Measurements from ENCODE around the gene TLCD1. TPM values are rescaled to one million over a fixed set of nuclear protein-coding genes. Genes with fewer than 3 reads are reported as not detected.

The TLCD1 gene
- total and polyA plus RNA-seq, 10 donors: 0.97 to 3.5 (median 2.3) TPM; not detected in 1

- H3K27ac ChIP-seq: no peak overlapping the region
- DNase-seq: no peak
- WGBS, 5 donors: 84 to 91% (median 86%) methylated on average over 5 of the region's 5 CpGs
- H3K36me3 ChIP-seq: peaks cover 0 to 26% (median 2%) of the 10 kb centered on the region in 6 donors
- no peak for TF ChIP-seq POLR2AphosphoS5 (IDR thresholded peaks at IDR 0.05)
- no peak for TF ChIP-seq POLR2A (IDR thresholded peaks at IDR 0.05)
- TF ChIP-seq, protein P1, sequence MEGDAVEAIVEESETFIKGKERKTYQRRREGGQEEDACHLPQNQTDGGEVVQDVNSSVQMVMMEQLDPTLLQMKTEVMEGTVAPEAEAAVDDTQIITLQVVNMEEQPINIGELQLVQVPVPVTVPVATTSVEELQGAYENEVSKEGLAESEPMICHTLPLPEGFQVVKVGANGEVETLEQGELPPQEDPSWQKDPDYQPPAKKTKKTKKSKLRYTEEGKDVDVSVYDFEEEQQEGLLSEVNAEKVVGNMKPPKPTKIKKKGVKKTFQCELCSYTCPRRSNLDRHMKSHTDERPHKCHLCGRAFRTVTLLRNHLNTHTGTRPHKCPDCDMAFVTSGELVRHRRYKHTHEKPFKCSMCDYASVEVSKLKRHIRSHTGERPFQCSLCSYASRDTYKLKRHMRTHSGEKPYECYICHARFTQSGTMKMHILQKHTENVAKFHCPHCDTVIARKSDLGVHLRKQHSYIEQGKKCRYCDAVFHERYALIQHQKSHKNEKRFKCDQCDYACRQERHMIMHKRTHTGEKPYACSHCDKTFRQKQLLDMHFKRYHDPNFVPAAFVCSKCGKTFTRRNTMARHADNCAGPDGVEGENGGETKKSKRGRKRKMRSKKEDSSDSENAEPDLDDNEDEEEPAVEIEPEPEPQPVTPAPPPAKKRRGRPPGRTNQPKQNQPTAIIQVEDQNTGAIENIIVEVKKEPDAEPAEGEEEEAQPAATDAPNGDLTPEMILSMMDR (IDR thresholded peaks at IDR 0.05 in 8 of 11, conservative IDR thresholded peaks at IDR 0.05 in 3 of 11): no peak
- H3K4me3 ChIP-seq: no peak overlapping the region
- H3K4me1 ChIP-seq: peaks cover 3 to 50% (median 20%) of the 10 kb centered on the region in 6 donors
- no peaks in the 10 kb centered on the region for H3K9me3 ChIP-seq
- intact Hi-C loops (cut with DNase I; ENCODE audit: low total_unique reads): no loop called here
- H3K27me3 ChIP-seq (replicated peaks in 1 of 7): no peaks in the 10 kb centered on the region
These were observed 9.2 kb upstream of the TLCD1 start for GRCh38 chr17:28735242-28735722.

DNA sequence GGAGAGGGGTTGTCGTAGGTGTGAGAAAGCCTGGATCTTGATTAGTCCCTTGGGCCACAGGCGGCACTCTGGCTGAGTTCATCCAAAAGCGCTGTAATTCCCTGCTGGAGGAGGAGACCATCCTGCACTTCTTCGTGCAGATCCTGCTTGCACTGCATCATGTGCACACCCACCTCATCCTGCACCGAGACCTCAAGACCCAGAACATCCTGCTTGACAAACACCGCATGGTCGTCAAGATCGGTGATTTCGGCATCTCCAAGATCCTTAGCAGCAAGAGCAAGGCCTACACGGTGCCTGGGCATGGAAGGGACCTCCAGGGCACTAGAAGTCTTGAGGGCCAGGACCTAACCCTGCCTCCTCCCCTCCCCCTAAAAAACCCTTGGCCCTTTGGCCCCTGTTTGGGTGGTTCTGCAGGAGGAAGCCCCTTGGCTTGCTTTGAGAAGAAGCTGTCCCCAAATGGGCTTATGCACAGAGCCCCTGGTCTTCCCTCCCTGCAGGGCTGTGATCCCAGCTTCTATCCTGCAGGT, 8.7 kb upstream of the TLCD1 start:
- Histone ChIP-seq H3K27ac (no peak overlapping the region), H3K9me3 (no peaks in the 10 kb centered on the region), H3K27me3 (replicated peaks in 1 of 7) (no peaks in the 10 kb centered on the region), H3K36me3 (peaks cover 0 to 26% (median 2%) of the 10 kb centered on the region in 6 donors), H3K4me1 (peaks cover 3 to 47% (median 19%) of the 10 kb centered on the region in 6 donors), H3K4me3 (no peak overlapping the region)
- DNase-seq: peak; percentile 61
- 82 to 89% (median 85%) methylated on average over 9 to 10 of the region's 10 CpGs for WGBS, 5 donors
- intact Hi-C loops (cut with DNase I; ENCODE audit: low total_unique reads): no loop called here
- TF ChIP-seq POLR2AphosphoS5 (IDR thresholded peaks at IDR 0.05) (no peak), POLR2A (IDR thresholded peaks at IDR 0.05) (no peak)
- TF ChIP-seq, protein P1 (IDR thresholded peaks at IDR 0.05 in 8 of 11, conservative IDR thresholded peaks at IDR 0.05 in 3 of 11): no peak

- no peak for DNase-seq
- intact Hi-C loops (cut with DNase I; ENCODE audit: low total_unique reads): no loop called here
- H3K4me1 ChIP-seq: peaks cover 3 to 44% (median 18%) of the 10 kb centered on the region in 6 donors
- no peak overlapping the region for H3K27ac ChIP-seq
- TF ChIP-seq POLR2A (IDR thresholded peaks at IDR 0.05) (no peak), POLR2AphosphoS5 (IDR thresholded peaks at IDR 0.05) (no peak)
- TF ChIP-seq, protein P1 (IDR thresholded peaks at IDR 0.05 in 8 of 11, conservative IDR thresholded peaks at IDR 0.05 in 3 of 11): no peak
- H3K9me3 ChIP-seq: no peaks in the 10 kb centered on the region
- H3K27me3 ChIP-seq (replicated peaks in 1 of 7): no peaks in the 10 kb centered on the region
- H3K36me3 ChIP-seq: peaks cover 0 to 26% (median 2%) of the 10 kb centered on the region in 6 donors
- no peak overlapping the region for H3K4me3 ChIP-seq
- WGBS, 5 donors: 92 to 98% (median 94%) methylated on average over 1 of the region's 1 CpG
These were observed 7.3 kb upstream of the TLCD1 start for GRCh38 chr17:28733346-28733745.

- H3K9me3 ChIP-seq: no peaks in the 10 kb centered on the region
- intact Hi-C loops (cut with DNase I; ENCODE audit: low total_unique reads): no loop called here
- DNase-seq: no peak
These were observed 3.9 kb upstream of the TLCD1 start for GRCh38 chr17:28729950-28730330.

More at GRCh38 chr17:28729950-28730330, 3.9 kb upstream of the TLCD1 start:
- Histone ChIP-seq H3K27me3 (replicated peaks in 1 of 7) (no peaks in the 10 kb centered on the region), H3K27ac (peak overlapping the region in 2 of 8 donors; percentile 98 to 99), H3K4me1 (peaks cover 17 to 61% (median 40%) of the 10 kb centered on the region in 6 donors), H3K4me3 (no peak overlapping the region), H3K36me3 (peaks cover 0 to 13% (median 2%) of the 10 kb centered on the region in 6 donors)
- WGBS, 5 donors: 85 to 89% (median 87%) methylated on average over 11 of the region's 11 CpGs
- TF ChIP-seq POLR2AphosphoS5 (IDR thresholded peaks at IDR 0.05) (no peak), POLR2A (IDR thresholded peaks at IDR 0.05) (no peak)
- TF ChIP-seq, protein P1 (IDR thresholded peaks at IDR 0.05 in 8 of 11, conservative IDR thresholded peaks at IDR 0.05 in 3 of 11): no peak

All from spleen (tissue), 11 donors.